SK-N-SH treated with all-trans-retinoic acid at 6 μM for 48 hours (cell line): Measurements from ENCODE around the gene KLHL40.

ENCODE experiments used
- ATAC-seq: fragments of 200-7000 bp; cut with Tn5 transposase; 3 replicates; pipeline ENCODE4 v1.9.1; 2020; ENCODE audit warnings: mild to moderate bottlenecking, moderate library complexity
- BACH2 ChIP-seq: fragments of 250-450 bp; sonication (Bioruptor Pico); IDR thresholded peaks from 2 replicates; pipeline ENCODE4 v1.9.0; 2021; ENCODE audit warnings: mild to moderate bottlenecking, borderline replicate concordance
- CSDC2 ChIP-seq: fragments of 250-450 bp; sonication (Bioruptor Pico); IDR thresholded peaks from 2 replicates; pipeline ENCODE4 v1.5.0; 2020; ENCODE audit warnings: mild to moderate bottlenecking, moderate library complexity
- ESRRG ChIP-seq: fragments of 250-450 bp; sonication (Bioruptor Pico); IDR thresholded peaks from 2 replicates; pipeline ENCODE4 v1.6.1; 2021; ENCODE audit warnings: mild to moderate bottlenecking
- GLIS3 ChIP-seq: fragments of 250-450 bp; sonication (Bioruptor Pico); IDR thresholded peaks from 2 replicates; pipeline ENCODE4 v1.5.0; 2020; ENCODE audit warnings: mild to moderate bottlenecking, moderate library complexity
- ISL1 ChIP-seq: fragments of 250-450 bp; sonication (Bioruptor Pico); IDR thresholded peaks from 2 replicates; pipeline ENCODE4 v2.1.2; 2022; ENCODE audit warnings: mild to moderate bottlenecking, moderate library complexity
- OSR1 ChIP-seq: fragments of 250-450 bp; sonication (Bioruptor Pico); IDR thresholded peaks from 2 replicates; pipeline ENCODE4 v1.8.0; 2022; ENCODE audit warnings: moderate library complexity, mild to moderate bottlenecking, inconsistent platforms
- PPARA ChIP-seq: fragments of 250-450 bp; sonication (Bioruptor Pico); IDR thresholded peaks from 2 replicates; pipeline ENCODE4 v1.5.0; 2020; ENCODE audit warnings: mild to moderate bottlenecking, borderline replicate concordance
- RARB ChIP-seq: fragments of 250-450 bp; sonication (Bioruptor Pico); IDR thresholded peaks from 2 replicates; pipeline ENCODE4 v1.8.0; 2021; ENCODE audit warnings: mild to moderate bottlenecking, moderate library complexity
- SNAI2 ChIP-seq: fragments of 250-450 bp; sonication (Bioruptor Pico); IDR thresholded peaks from 2 replicates; pipeline ENCODE4 v1.5.0; 2020; ENCODE audit warnings: mild to moderate bottlenecking, moderate library complexity
- TOX ChIP-seq: fragments of 250-450 bp; sonication (Bioruptor Pico); IDR thresholded peaks from 2 replicates; pipeline ENCODE4 v1.8.0; 2021; ENCODE audit warnings: mild to moderate bottlenecking, moderate library complexity, borderline replicate concordance
- ZC3H10 ChIP-seq: fragments of 250-450 bp; sonication (Bioruptor Pico); IDR thresholded peaks from 2 replicates; pipeline ENCODE4 v1.5.1; 2021; ENCODE audit warnings: mild to moderate bottlenecking, moderate library complexity
- ZFP3 ChIP-seq: fragments of 250-450 bp; sonication (Bioruptor Pico); IDR thresholded peaks from 2 replicates; pipeline ENCODE4 v1.5.0; 2020; ENCODE audit warnings: mild to moderate bottlenecking, moderate library complexity
- ZFP30 ChIP-seq: fragments of 450-650 bp; formaldehyde crosslinking; IDR thresholded peaks from 2 replicates; pipeline ENCODE4 v1.5.0; 2022; ENCODE audit warnings: mild to moderate bottlenecking, moderate library complexity
- ZNF565 ChIP-seq: fragments of 450-650 bp; formaldehyde crosslinking; conservative IDR thresholded peaks from 2 replicates; pipeline ENCODE4 v1.5.0; 2020; ENCODE audit warnings: low read depth, mild to moderate bottlenecking, moderate library complexity
- ZNF70 ChIP-seq: fragments of 450-650 bp; formaldehyde crosslinking; IDR thresholded peaks from 2 replicates; pipeline ENCODE4 v1.5.0; 2020; ENCODE audit warnings: mild to moderate bottlenecking, moderate library complexity
- TF ChIP-seq, protein P1 (sequence below): fragments of 250-450 bp; sonication (Bioruptor Pico); IDR thresholded peaks from 2 replicates; pipeline ENCODE4 v1.5.0; 2020; ENCODE audit warnings: mild to moderate bottlenecking, moderate library complexity
- TF ChIP-seq, protein P2 (sequence below): fragments of 250-450 bp; sonication (Bioruptor Pico); IDR thresholded peaks from 2 replicates; pipeline ENCODE4 v1.8.0; 2020; ENCODE audit warnings: mild to moderate bottlenecking, moderate library complexity, borderline replicate concordance
- TF ChIP-seq, protein P3 (sequence below): fragments of 250-450 bp; sonication (Bioruptor Pico); IDR thresholded peaks from 2 replicates; pipeline ENCODE4 v1.8.0; 2021; ENCODE audit warnings: low read depth, mild to moderate bottlenecking, moderate library complexity, borderline replicate concordance
- TF ChIP-seq, protein P4 (sequence below): fragments of 250-450 bp; sonication (Bioruptor Pico); IDR thresholded peaks from 2 replicates; pipeline ENCODE4 v1.5.1; 2021; ENCODE audit warnings: mild to moderate bottlenecking, moderate library complexity
- TF ChIP-seq, protein P5 (sequence below): fragments of 250-450 bp; sonication (Bioruptor Pico); IDR thresholded peaks from 2 replicates; pipeline ENCODE4 v1.5.1; 2020; ENCODE audit warnings: low read depth, mild to moderate bottlenecking, moderate library complexity

Gene KLHL40

DNA sequence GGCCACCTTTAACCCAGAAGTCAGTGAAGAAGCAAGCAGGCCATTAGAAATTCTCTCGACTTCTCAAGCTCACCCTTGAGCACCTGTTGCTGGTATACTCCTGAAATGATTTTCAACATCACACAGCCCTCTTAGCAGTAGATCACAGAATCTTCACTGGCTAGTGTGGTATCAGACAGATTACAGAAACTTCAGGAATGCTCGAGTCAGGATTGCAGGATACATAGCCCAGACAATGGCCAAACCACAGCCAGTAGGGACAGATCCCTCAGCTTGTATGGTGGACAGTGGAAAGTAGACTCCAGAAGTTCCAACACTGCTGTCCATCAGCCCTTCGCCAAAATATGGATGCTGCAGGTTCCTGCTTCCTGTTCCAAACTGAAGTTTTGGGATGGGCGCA, 4.5 kb upstream of the KLHL40 start:
- no peak for ATAC-seq
- TF ChIP-seq BACH2 (CRISPR knock-in tag) (no peak), OSR1 (CRISPR knock-in tag) (no peak), ZC3H10 (CRISPR knock-in tag) (no peak), TOX (CRISPR knock-in tag) (no peak), RARB (CRISPR knock-in tag) (no peak), ISL1 (CRISPR knock-in tag) (no peak), ZNF70 (CRISPR knock-in tag) (no peak), ZFP30 (CRISPR knock-in tag) (no peak), ESRRG (no peak), ZFP3 (CRISPR knock-in tag) (no peak), SNAI2 (CRISPR knock-in tag) (no peak), PPARA (CRISPR knock-in tag) (no peak), CSDC2 (CRISPR knock-in tag) (no peak), GLIS3 (CRISPR knock-in tag) (no peak)
- TF ChIP-seq, protein P1, sequence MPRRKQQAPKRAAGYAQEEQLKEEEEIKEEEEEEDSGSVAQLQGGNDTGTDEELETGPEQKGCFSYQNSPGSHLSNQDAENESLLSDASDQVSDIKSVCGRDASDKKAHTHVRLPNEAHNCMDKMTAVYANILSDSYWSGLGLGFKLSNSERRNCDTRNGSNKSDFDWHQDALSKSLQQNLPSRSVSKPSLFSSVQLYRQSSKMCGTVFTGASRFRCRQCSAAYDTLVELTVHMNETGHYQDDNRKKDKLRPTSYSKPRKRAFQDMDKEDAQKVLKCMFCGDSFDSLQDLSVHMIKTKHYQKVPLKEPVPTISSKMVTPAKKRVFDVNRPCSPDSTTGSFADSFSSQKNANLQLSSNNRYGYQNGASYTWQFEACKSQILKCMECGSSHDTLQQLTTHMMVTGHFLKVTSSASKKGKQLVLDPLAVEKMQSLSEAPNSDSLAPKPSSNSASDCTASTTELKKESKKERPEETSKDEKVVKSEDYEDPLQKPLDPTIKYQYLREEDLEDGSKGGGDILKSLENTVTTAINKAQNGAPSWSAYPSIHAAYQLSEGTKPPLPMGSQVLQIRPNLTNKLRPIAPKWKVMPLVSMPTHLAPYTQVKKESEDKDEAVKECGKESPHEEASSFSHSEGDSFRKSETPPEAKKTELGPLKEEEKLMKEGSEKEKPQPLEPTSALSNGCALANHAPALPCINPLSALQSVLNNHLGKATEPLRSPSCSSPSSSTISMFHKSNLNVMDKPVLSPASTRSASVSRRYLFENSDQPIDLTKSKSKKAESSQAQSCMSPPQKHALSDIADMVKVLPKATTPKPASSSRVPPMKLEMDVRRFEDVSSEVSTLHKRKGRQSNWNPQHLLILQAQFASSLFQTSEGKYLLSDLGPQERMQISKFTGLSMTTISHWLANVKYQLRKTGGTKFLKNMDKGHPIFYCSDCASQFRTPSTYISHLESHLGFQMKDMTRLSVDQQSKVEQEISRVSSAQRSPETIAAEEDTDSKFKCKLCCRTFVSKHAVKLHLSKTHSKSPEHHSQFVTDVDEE, result no peak
- TF ChIP-seq, protein P2, sequence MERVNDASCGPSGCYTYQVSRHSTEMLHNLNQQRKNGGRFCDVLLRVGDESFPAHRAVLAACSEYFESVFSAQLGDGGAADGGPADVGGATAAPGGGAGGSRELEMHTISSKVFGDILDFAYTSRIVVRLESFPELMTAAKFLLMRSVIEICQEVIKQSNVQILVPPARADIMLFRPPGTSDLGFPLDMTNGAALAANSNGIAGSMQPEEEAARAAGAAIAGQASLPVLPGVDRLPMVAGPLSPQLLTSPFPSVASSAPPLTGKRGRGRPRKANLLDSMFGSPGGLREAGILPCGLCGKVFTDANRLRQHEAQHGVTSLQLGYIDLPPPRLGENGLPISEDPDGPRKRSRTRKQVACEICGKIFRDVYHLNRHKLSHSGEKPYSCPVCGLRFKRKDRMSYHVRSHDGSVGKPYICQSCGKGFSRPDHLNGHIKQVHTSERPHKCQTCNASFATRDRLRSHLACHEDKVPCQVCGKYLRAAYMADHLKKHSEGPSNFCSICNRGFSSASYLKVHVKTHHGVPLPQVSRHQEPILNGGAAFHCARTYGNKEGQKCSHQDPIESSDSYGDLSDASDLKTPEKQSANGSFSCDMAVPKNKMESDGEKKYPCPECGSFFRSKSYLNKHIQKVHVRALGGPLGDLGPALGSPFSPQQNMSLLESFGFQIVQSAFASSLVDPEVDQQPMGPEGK (CRISPR knock-in tag), result no peak
- TF ChIP-seq, protein P3, sequence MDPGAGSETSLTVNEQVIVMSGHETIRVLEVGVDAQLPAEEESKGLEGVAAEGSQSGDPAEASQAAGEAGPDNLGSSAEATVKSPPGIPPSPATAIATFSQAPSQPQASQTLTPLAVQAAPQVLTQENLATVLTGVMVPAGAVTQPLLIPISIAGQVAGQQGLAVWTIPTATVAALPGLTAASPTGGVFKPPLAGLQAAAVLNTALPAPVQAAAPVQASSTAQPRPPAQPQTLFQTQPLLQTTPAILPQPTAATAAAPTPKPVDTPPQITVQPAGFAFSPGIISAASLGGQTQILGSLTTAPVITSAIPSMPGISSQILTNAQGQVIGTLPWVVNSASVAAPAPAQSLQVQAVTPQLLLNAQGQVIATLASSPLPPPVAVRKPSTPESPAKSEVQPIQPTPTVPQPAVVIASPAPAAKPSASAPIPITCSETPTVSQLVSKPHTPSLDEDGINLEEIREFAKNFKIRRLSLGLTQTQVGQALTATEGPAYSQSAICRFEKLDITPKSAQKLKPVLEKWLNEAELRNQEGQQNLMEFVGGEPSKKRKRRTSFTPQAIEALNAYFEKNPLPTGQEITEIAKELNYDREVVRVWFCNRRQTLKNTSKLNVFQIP (CRISPR knock-in tag), result no peak
- TF ChIP-seq, protein P4, sequence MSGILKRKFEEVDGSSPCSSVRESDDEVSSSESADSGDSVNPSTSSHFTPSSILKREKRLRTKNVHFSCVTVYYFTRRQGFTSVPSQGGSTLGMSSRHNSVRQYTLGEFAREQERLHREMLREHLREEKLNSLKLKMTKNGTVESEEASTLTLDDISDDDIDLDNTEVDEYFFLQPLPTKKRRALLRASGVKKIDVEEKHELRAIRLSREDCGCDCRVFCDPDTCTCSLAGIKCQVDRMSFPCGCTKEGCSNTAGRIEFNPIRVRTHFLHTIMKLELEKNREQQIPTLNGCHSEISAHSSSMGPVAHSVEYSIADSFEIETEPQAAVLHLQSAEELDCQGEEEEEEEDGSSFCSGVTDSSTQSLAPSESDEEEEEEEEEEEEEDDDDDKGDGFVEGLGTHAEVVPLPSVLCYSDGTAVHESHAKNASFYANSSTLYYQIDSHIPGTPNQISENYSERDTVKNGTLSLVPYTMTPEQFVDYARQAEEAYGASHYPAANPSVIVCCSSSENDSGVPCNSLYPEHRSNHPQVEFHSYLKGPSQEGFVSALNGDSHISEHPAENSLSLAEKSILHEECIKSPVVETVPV, result no peak
- TF ChIP-seq, protein P5, sequence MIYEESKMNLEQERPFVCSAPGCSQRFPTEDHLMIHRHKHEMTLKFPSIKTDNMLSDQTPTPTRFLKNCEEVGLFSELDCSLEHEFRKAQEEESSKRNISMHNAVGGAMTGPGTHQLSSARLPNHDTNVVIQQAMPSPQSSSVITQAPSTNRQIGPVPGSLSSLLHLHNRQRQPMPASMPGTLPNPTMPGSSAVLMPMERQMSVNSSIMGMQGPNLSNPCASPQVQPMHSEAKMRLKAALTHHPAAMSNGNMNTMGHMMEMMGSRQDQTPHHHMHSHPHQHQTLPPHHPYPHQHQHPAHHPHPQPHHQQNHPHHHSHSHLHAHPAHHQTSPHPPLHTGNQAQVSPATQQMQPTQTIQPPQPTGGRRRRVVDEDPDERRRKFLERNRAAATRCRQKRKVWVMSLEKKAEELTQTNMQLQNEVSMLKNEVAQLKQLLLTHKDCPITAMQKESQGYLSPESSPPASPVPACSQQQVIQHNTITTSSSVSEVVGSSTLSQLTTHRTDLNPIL (CRISPR knock-in tag), result no peak

DNA sequence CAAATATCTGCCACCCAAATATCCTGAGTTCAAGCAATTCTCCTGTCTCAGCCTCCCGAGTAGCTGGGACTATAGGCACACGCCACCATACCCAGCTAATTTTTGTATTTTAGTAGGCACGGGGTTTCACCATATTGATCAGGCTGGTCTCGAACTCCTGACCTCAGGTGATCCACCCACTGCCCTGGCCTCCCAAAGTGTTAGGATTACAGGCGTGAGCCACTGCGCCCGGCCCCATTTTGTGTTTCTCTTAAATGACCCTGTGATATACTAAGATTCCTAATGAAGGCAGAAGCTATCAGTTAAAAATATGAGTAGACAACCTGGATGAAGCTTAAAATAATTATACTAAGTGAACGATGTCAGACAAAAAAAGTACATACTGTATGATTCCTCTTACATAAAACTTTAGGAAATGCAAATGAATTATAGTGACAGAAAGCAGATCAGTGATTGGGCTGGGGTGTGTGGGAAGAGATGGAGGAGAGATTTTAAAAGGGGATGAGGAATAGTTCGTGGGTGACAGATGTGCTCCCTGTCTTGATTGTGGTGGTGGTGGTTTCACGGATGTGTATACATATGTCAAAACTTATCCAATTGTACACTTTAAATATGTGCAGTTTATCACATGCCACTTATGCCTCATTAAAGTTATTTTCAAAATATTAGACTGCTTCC, 3.8 kb upstream of the KLHL40 start:
- TF ChIP-seq, protein P4, result no peak
- TF ChIP-seq RARB (CRISPR knock-in tag) (no peak), OSR1 (CRISPR knock-in tag) (no peak), SNAI2 (CRISPR knock-in tag) (no peak), GLIS3 (CRISPR knock-in tag) (no peak), TOX (CRISPR knock-in tag) (no peak), ZNF565 (CRISPR knock-in tag) (no peak), ESRRG (no peak), PPARA (CRISPR knock-in tag) (no peak)
- TF ChIP-seq, protein P2 (CRISPR knock-in tag), result no peak
- TF ChIP-seq, protein P3 (CRISPR knock-in tag), result no peak
- TF ChIP-seq, all 23 proteins: peak for 0
- ATAC-seq, result no peak
